SH-SY5Y (cell line): ENCODE results near the gene PAK4.

ENCODE experiments used
- GATA2 ChIP-seq: IDR thresholded peaks from 2 replicates; pipeline ENCODE4 v1.6.1; 2011; ENCODE audit warnings: mild to moderate bottlenecking, low read depth, low read length
- GATA3 ChIP-seq: IDR thresholded peaks from 2 replicates; pipeline ENCODE4 v1.6.1; 2011; ENCODE audit warnings: low read depth, mild to moderate bottlenecking, low read length, moderate library complexity

DNA sequence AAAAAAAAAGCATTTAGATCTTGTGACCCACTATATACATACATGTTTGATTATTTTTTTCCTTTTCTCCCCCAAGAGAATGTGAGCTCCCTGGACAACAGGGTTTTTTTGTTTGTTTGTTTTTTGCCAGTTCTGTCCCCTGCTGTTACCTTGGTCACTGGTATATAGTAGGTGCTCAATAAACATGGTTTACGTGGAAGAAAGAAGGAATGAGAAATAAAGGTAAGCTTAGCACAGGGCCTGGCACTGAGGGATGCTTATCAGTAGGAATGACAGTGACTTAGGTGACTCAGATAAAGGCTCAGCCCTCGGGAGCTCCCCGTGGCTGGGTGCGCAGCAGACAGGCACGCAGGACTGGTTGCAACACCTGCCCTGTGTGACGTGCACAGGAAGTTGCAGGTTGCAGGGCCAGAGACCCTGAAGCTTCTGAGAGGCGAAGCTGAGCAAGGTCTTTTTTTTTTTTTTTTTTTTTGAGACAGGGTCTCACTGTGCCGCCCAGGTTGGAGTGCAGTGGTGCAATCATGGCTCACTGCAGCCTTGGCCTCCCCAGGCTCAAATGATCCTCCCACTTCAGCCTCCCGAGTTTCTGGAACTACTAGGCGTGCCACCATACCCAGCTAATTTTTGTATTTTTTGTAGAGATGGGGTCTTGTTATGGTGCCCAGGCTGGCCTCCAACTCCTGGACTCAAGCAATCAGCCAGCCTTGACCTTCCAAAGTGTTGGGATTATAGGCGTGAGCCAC lies 10.3 kb upstream of the PAK4 start:
- TF ChIP-seq GATA2 (no peak), GATA3 (no peak)
